DOHH2 (cell line): ENCODE results near the gene CACNA1A.

Source experiments
- H3F3A ChIP-seq: fragments of 200-600 bp; sonication (generic), shearing (Covaris generic); 2 replicates; pipeline ENCODE4 v1.6.0; 2016; ENCODE audit warnings: antibody characterized with exemption, mild to moderate bottlenecking; ENCODE audit not compliant: control insufficient read depth, insufficient read depth
- H3K27ac ChIP-seq: fragments of 200-600 bp; sonication (generic); 2 replicates; pipeline ENCODE4 v1.5.1; 2014; ENCODE audit warnings: low read depth, mild to moderate bottlenecking, low read length, moderate library complexity
- H3K27me3 ChIP-seq: fragments of 200-600 bp; sonication (generic); 2 replicates; pipeline ENCODE4 v1.6.1; 2014; ENCODE audit warnings: mild to moderate bottlenecking, low read length, mixed read lengths; ENCODE audit not compliant: control insufficient read depth
- H3K36me3 ChIP-seq: fragments of 200-600 bp; sonication (generic); 2 replicates; pipeline ENCODE4 v1.6.1; 2014; ENCODE audit warnings: mild to moderate bottlenecking, low read length, moderate library complexity, mixed read lengths; ENCODE audit not compliant: control insufficient read depth
- H3K4me1 ChIP-seq: fragments of 200-600 bp; sonication (generic); 2 replicates; pipeline ENCODE4 v1.6.1; 2014; ENCODE audit warnings: mild to moderate bottlenecking, low read length, mixed read lengths; ENCODE audit not compliant: control insufficient read depth
- H3K4me2 ChIP-seq: fragments of 200-600 bp; sonication (generic); 2 replicates; pipeline ENCODE4 v1.6.0; 2014; ENCODE audit warnings: mild to moderate bottlenecking, low read length, moderate library complexity
- H3K4me3 ChIP-seq: fragments of 200-600 bp; sonication (generic); 2 replicates; pipeline ENCODE4 v1.5.1; 2014; ENCODE audit warnings: mild to moderate bottlenecking, low read length, mixed read lengths
- H3K79me2 ChIP-seq: fragments of 200-600 bp; sonication (generic); 2 replicates; pipeline ENCODE4 v1.6.1; 2014; ENCODE audit warnings: mild to moderate bottlenecking, low read length, mixed read lengths; ENCODE audit not compliant: control insufficient read depth
- H3K9me2 ChIP-seq: fragments of 200-600 bp; sonication (generic); replicated peaks from 2 replicates; pipeline ENCODE4 v1.6.1; 2014; ENCODE audit warnings: mild to moderate bottlenecking, low read length, mixed read lengths; ENCODE audit not compliant: control insufficient read depth
- H3K9me3 ChIP-seq: fragments of 200-600 bp; sonication (generic); 2 replicates; pipeline ENCODE4 v1.6.1; 2014; ENCODE audit warnings: antibody characterized with exemption, low read length, mixed read lengths; ENCODE audit not compliant: control insufficient read depth, insufficient read depth
- H4K20me1 ChIP-seq: fragments of 200-600 bp; sonication (generic); 2 replicates; pipeline ENCODE4 v1.6.0; 2014; ENCODE audit warnings: low read depth, mild to moderate bottlenecking, antibody characterized with exemption, low read length, moderate library complexity; ENCODE audit not compliant: control insufficient read depth, insufficient read depth
- EZH2phosphoT487 ChIP-seq: fragments of 200-600 bp; sonication (generic); IDR thresholded peaks from 2 replicates; pipeline ENCODE4 v1.6.1; 2017; ENCODE audit warnings: borderline replicate concordance, mild to moderate bottlenecking, antibody characterized with exemption, low read length, moderate library complexity, mixed read lengths
- TF ChIP-seq, protein P1 (sequence below): fragments of 200-600 bp; sonication (generic); IDR thresholded peaks from one replicate; pipeline ENCODE4 v1.5.1; 2014; ENCODE audit warnings: antibody characterized with exemption, mild to moderate bottlenecking, low read depth, low read length; ENCODE audit not compliant: poor library complexity, severe bottlenecking

The CACNA1A gene

GRCh38 chr19:13284929-13285928 is 221.1 kb downstream of the CACNA1A start:
- no peaks in the 10 kb centered on the region for H3K36me3 ChIP-seq
- H3K4me1 ChIP-seq = no peaks in the 10 kb centered on the region
- H3K4me2 ChIP-seq = no peak overlapping the region
- no peaks in the 10 kb centered on the region for H3K79me2 ChIP-seq
- H3K9me3 ChIP-seq = no peaks in the 10 kb centered on the region
- no peaks in the 10 kb centered on the region for H3K9me2 ChIP-seq
- no peaks in the 10 kb centered on the region for H4K20me1 ChIP-seq
- no peak for TF ChIP-seq EZH2phosphoT487
- no peaks in the 10 kb centered on the region for H3K27me3 ChIP-seq
- H3F3A ChIP-seq = no peaks in the 10 kb centered on the region
- no peak overlapping the region for H3K27ac ChIP-seq
- no peak overlapping the region for H3K4me3 ChIP-seq

DNA sequence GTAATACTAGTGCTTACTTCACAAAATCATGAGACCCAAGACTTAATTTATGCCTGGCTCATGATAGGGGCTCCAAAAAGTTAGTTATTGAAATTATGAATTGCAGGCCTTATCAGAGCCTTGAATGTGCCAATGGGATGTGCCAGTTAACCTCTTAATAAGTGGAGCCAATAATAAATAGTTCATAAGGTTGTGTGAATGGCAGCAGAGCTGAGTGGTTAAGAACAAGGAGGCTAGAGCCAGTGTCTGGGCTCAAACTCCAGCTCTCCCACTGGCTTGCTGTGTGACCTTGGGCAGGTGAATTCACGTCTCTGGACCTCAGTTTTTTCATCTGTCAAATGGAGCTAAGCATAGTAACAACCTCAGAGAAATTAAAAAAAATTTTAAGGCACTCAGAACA is 222.4 kb downstream of the CACNA1A start:
- Histone ChIP-seq H3K27me3 (no peaks in the 10 kb centered on the region), H3K9me3 (no peaks in the 10 kb centered on the region), H3K36me3 (no peaks in the 10 kb centered on the region), H4K20me1 (no peaks in the 10 kb centered on the region), H3K9me2 (no peaks in the 10 kb centered on the region), H3F3A (no peaks in the 10 kb centered on the region), H3K4me2 (no peak overlapping the region), H3K27ac (no peak overlapping the region), H3K4me3 (no peak overlapping the region), H3K79me2 (no peaks in the 10 kb centered on the region), H3K4me1 (no peaks in the 10 kb centered on the region)
- TF ChIP-seq, protein P1, sequence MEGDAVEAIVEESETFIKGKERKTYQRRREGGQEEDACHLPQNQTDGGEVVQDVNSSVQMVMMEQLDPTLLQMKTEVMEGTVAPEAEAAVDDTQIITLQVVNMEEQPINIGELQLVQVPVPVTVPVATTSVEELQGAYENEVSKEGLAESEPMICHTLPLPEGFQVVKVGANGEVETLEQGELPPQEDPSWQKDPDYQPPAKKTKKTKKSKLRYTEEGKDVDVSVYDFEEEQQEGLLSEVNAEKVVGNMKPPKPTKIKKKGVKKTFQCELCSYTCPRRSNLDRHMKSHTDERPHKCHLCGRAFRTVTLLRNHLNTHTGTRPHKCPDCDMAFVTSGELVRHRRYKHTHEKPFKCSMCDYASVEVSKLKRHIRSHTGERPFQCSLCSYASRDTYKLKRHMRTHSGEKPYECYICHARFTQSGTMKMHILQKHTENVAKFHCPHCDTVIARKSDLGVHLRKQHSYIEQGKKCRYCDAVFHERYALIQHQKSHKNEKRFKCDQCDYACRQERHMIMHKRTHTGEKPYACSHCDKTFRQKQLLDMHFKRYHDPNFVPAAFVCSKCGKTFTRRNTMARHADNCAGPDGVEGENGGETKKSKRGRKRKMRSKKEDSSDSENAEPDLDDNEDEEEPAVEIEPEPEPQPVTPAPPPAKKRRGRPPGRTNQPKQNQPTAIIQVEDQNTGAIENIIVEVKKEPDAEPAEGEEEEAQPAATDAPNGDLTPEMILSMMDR = no peak
- no peak for TF ChIP-seq EZH2phosphoT487

DNA sequence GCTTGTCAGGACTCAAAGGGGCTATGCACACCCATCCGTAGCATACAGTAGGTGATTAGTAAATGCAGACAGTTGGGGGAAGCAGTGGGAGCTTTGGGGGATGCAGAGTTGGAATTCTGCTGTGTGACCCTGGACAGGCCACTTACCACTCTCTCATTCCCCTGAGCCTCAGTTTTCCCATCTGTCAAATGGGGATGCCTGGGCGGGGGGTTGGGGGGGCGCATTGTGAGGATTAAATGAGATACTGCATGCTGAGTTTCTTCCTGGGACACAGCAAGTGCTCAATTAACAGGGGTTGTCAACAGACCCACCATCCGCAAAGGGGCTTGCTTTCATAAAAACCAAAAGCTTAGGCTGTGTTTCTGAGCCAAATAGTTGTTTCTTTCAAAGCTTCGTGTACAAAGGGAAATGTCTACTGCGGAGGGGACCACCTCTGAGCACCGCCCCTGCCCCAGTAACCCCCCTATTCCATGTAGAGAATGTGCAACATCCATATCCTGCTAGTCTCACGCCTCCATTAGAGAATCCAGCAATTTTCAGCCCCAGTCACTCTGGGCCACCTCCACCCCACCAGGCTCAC is 223.7 kb downstream of the CACNA1A start:
- Histone ChIP-seq H3K4me1 (peaks cover 3% of the 10 kb centered on the region), H3K27ac (no peak overlapping the region), H3K9me3 (no peaks in the 10 kb centered on the region), H4K20me1 (no peaks in the 10 kb centered on the region), H3K9me2 (no peaks in the 10 kb centered on the region), H3K4me2 (no peak overlapping the region), H3K4me3 (no peak overlapping the region), H3F3A (no peaks in the 10 kb centered on the region), H3K36me3 (no peaks in the 10 kb centered on the region), H3K27me3 (no peaks in the 10 kb centered on the region), H3K79me2 (no peaks in the 10 kb centered on the region)
- TF ChIP-seq, protein P1 = no peak
- no peak for TF ChIP-seq EZH2phosphoT487
